HG03196 (cell line): Measurements from ENCODE around the gene MSANTD1.

Experiments
- ATAC-seq: cut with Tn5 transposase; IDR thresholded peaks from one replicate; pipeline ENCODE4 v1.9.1; 2021; ENCODE audit not compliant: unreplicated experiment

Gene MSANTD1

GRCh38 chr4:3301450-3302172, 52.7 kb downstream of the MSANTD1 start:
- ATAC-seq, result no peak

GRCh38 chr4:3302173-3302785, 53.3 kb downstream of the MSANTD1 start:
- ATAC-seq, result no peak

- ATAC-seq, result no peak
These were observed 54.0 kb downstream of the MSANTD1 start for GRCh38 chr4:3302786-3303564.

- no peak for ATAC-seq
These were observed 54.5 kb downstream of the MSANTD1 start for GRCh38 chr4:3303565-3303824.

GRCh38 chr4:3303923-3304710, 55.2 kb downstream of the MSANTD1 start:
- no peak for ATAC-seq

- no peak for ATAC-seq
These were observed 56.1 kb downstream of the MSANTD1 start for GRCh38 chr4:3304831-3305609.

- no peak for ATAC-seq
These were observed 56.8 kb downstream of the MSANTD1 start for GRCh38 chr4:3305610-3306371.
